H1 (cell line): ENCODE results near the gene HPS3. TPM values are rescaled to one million over a fixed set of nuclear protein-coding genes. Genes with fewer than 3 reads are reported as not detected.
A peak's percentile ranks its signal among the peaks of the same experiment; 100 is the strongest.

Experiments
- CTCF ChIA-PET: fragments of 300-600 bp; sonication (Branson Sonifier 250); formaldehyde crosslinking; loops from one replicate; lab custom pipeline; 2021; ENCODE audit not compliant: partially characterized antibody; lab: Charles Lee
- POLR2A ChIA-PET: fragments of 300-600 bp; sonication (Branson Sonifier 250); formaldehyde crosslinking; loops from one replicate; lab custom pipeline; 2021; ENCODE audit warnings: inconsistent platforms; ENCODE audit not compliant: partially characterized antibody; lab: Charles Lee
- DNase-seq, 2 experiments: peaks; one replicate each; pipeline versions ENCODE4 v3.0.0 to v3.0.0-alpha.2; 2010 to 2022; ENCODE audit warnings: low spot score in 2 of 2, low read depth in 1 of 2, mixed read lengths in 1 of 2
- FAIRE-seq: peaks from 2 replicates; lab custom pipeline; 2011; peaks lifted over from hg19 to GRCh38; lab: Jason Lieb, UNC
- H2AFZ ChIP-seq: 2 replicates; pipeline ENCODE4 v1.8.1; 2012; ENCODE audit warnings: low read length, inconsistent platforms
- H2AK5ac ChIP-seq: 2 replicates; pipeline ENCODE4 v1.6.1; 2013; ENCODE audit warnings: low read depth, low read length
- H2BK120ac ChIP-seq: replicated peaks from 2 replicates; pipeline ENCODE3; 2013; ENCODE audit warnings: low read depth, low read length, inconsistent platforms
- H2BK12ac ChIP-seq: 2 replicates; pipeline ENCODE4 v1.6.1; 2013; ENCODE audit warnings: low read depth, low read length
- H2BK15ac ChIP-seq: 2 replicates; pipeline ENCODE4 v1.6.1; 2013; ENCODE audit warnings: low read length
- H2BK20ac ChIP-seq: 2 replicates; pipeline ENCODE4 v1.6.1; 2013; ENCODE audit warnings: low read length
- H2BK5ac ChIP-seq: 2 replicates; pipeline ENCODE4 v1.6.1; 2013; ENCODE audit warnings: low read depth, low read length
- H3K14ac ChIP-seq: 2 replicates; pipeline ENCODE4 v1.6.1; 2013; ENCODE audit warnings: inconsistent platforms; ENCODE audit not compliant: insufficient read length
- H3K18ac ChIP-seq: 2 replicates; pipeline ENCODE4 v1.6.1; 2013; ENCODE audit warnings: low read length; ENCODE audit errors: extremely low read depth
- H3K23ac ChIP-seq: 2 replicates; pipeline ENCODE4 v1.6.1; 2013; ENCODE audit warnings: inconsistent platforms; ENCODE audit not compliant: insufficient read length
- H3K23me2 ChIP-seq: 2 replicates; pipeline ENCODE4 v1.6.1; 2013; ENCODE audit warnings: low read depth, low read length
- H3K27ac ChIP-seq: 2 replicates; pipeline ENCODE4 v1.6.1; 2011; ENCODE audit warnings: low read depth, low read length, inconsistent platforms
- H3K27me3 ChIP-seq, 4 experiments: replicated peaks in 1 of 4; 1 replicate in 1 of 4; 2 replicates in 3 of 4; pipeline versions ENCODE4 v1.6.1 to v1.8.1; 2011 to 2013; ENCODE audit warnings: low read length in 3 of 4, mild to moderate bottlenecking in 3 of 4, inconsistent platforms in 2 of 4, mixed read lengths in 2 of 4, moderate library complexity in 1 of 4; ENCODE audit not compliant: control insufficient read depth in 3 of 4, insufficient read depth in 3 of 4; ENCODE audit errors: extremely low read depth in 1 of 4
- H3K36me3 ChIP-seq, 4 experiments: 2 replicates each; pipeline versions ENCODE4 v1.6.1 to v1.8.1; 2011 to 2013; ENCODE audit warnings: mild to moderate bottlenecking in 4 of 4, low read length in 3 of 4, moderate library complexity in 2 of 4, control low read depth in 1 of 4, inconsistent platforms in 1 of 4; ENCODE audit not compliant: insufficient read depth in 4 of 4, control insufficient read depth in 2 of 4
- H3K4ac ChIP-seq: replicated peaks from 2 replicates; pipeline ENCODE3; 2013; ENCODE audit warnings: low read length, low read depth, mixed read lengths, inconsistent platforms; ENCODE audit not compliant: insufficient read length
- H3K4me1 ChIP-seq, 4 experiments: replicated peaks in 1 of 4; 1 replicate in 1 of 4; 2 replicates in 3 of 4; pipeline versions ENCODE4 v1.6.1 to v1.8.1; 2011 to 2013; ENCODE audit warnings: low read length in 3 of 4, inconsistent platforms in 2 of 4, mixed read lengths in 1 of 4; ENCODE audit not compliant: insufficient read depth in 4 of 4, control insufficient read depth in 3 of 4
- H3K4me2 ChIP-seq, 2 experiments: 2 replicates each; pipeline versions ENCODE4 v1.6.1 to v1.8.1; 2011 to 2013; ENCODE audit warnings: low read depth in 2 of 2, low read length in 2 of 2, control low read depth in 1 of 2, inconsistent platforms in 1 of 2, mild to moderate bottlenecking in 1 of 2; ENCODE audit not compliant: insufficient read depth in 1 of 2
- H3K4me3 ChIP-seq, 4 experiments: fragments of 200-600, 300-600 bp in 1 of 4; sonication (generic), shearing (Covaris generic), sonication (Bioruptor Twin) in 1 of 4; 2 replicates each; pipeline versions ENCODE4 v1.5.1 to v1.8.1; 2011 to 2016; ENCODE audit warnings: low read length in 4 of 4, low read depth in 3 of 4, control low read depth in 2 of 4, inconsistent platforms in 2 of 4, mild to moderate bottlenecking in 2 of 4, mixed read lengths in 1 of 4, moderate library complexity in 1 of 4; ENCODE audit not compliant: insufficient read depth in 2 of 4; ENCODE audit errors: extremely low read depth in 1 of 4
- H3K56ac ChIP-seq: replicated peaks from 2 replicates; pipeline ENCODE3; 2013; ENCODE audit warnings: low read depth, mild to moderate bottlenecking, mixed read lengths, low read length, inconsistent platforms; ENCODE audit not compliant: insufficient read length
- H3K79me1 ChIP-seq: 2 replicates; pipeline ENCODE4 v1.6.1; 2013; ENCODE audit warnings: low read depth, low read length, control low read depth
- H3K79me2 ChIP-seq, 2 experiments: 2 replicates each; pipeline versions ENCODE4 v1.6.1 to v1.8.1; 2012 to 2013; ENCODE audit warnings: low read length in 2 of 2, mild to moderate bottlenecking in 2 of 2, inconsistent platforms in 1 of 2; ENCODE audit not compliant: insufficient read depth in 2 of 2, control insufficient read depth in 1 of 2
- H3K9ac ChIP-seq, 4 experiments: replicated peaks in 1 of 4; 1 replicate in 1 of 4; 2 replicates in 3 of 4; pipeline versions ENCODE4 v1.6.1 to v1.8.1; 2011 to 2013; ENCODE audit warnings: low read depth in 3 of 4, low read length in 3 of 4, control low read depth in 2 of 4, mild to moderate bottlenecking in 2 of 4, moderate library complexity in 2 of 4, inconsistent platforms in 1 of 4; ENCODE audit errors: extremely low read depth in 1 of 4
- H3K9me3 ChIP-seq, 2 experiments: 2 replicates each; pipeline versions ENCODE4 v1.6.1 to v1.8.1; 2012 to 2013; ENCODE audit warnings: mild to moderate bottlenecking in 2 of 2, moderate library complexity in 2 of 2, control low read depth in 1 of 2, inconsistent platforms in 1 of 2, low read depth in 1 of 2, low read length in 1 of 2, mixed read lengths in 1 of 2; ENCODE audit not compliant: insufficient read depth in 2 of 2
- H4K20me1 ChIP-seq, 2 experiments: replicated peaks in 1 of 2; 2 replicates each; pipeline versions ENCODE3 to v1.8.1; 2011 to 2013; ENCODE audit warnings: inconsistent platforms in 2 of 2, low read length in 2 of 2, mild to moderate bottlenecking in 1 of 2; ENCODE audit not compliant: insufficient read depth in 2 of 2, control insufficient read depth in 1 of 2
- H4K5ac ChIP-seq: 2 replicates; pipeline ENCODE4 v1.6.1; 2013; ENCODE audit warnings: low read length, low read depth, mixed read lengths, inconsistent platforms; ENCODE audit not compliant: insufficient read length
- H4K8ac ChIP-seq: 2 replicates; pipeline ENCODE4 v1.8.0; 2013; ENCODE audit warnings: mild to moderate bottlenecking, moderate library complexity, low read length, inconsistent platforms; ENCODE audit not compliant: insufficient read depth; ENCODE audit errors: extremely low read depth
- H4K91ac ChIP-seq: replicated peaks from 2 replicates; pipeline ENCODE3; 2013; ENCODE audit warnings: low read length, mixed read lengths, inconsistent platforms; ENCODE audit not compliant: insufficient read length
- BACH1 ChIP-seq: IDR thresholded peaks from 2 replicates; pipeline ENCODE4 v1.6.1; 2012; ENCODE audit warnings: low read length, improper control_type of control experiment
- CEBPB ChIP-seq: IDR thresholded peaks from 2 replicates; pipeline ENCODE4 v1.6.1; 2012; ENCODE audit warnings: low read depth, low read length
- CREB1 ChIP-seq: IDR thresholded peaks from 2 replicates; pipeline ENCODE4 v1.6.1; 2012; ENCODE audit warnings: inconsistent platforms
- CTBP2 ChIP-seq: IDR thresholded peaks from 2 replicates; pipeline ENCODE4 v1.7.0; 2011; ENCODE audit warnings: borderline replicate concordance, mild to moderate bottlenecking, moderate library complexity, mixed read lengths, low read length; ENCODE audit not compliant: insufficient read depth, insufficient read length
- CTCF ChIP-seq, 3 experiments: IDR thresholded peaks; 1 replicate in 2 of 3; 2 replicates in 1 of 3; pipeline versions ENCODE4 v1.5.1 to v1.6.1; 2011; ENCODE audit warnings: low read length in 3 of 3, mild to moderate bottlenecking in 3 of 3, inconsistent platforms in 2 of 3, low read depth in 1 of 3, moderate library complexity in 1 of 3; ENCODE audit not compliant: insufficient read depth in 1 of 3; ENCODE audit errors: control extremely low read depth in 1 of 3
- JUND ChIP-seq: IDR thresholded peaks from 2 replicates; pipeline ENCODE4 v1.6.1; 2011; ENCODE audit warnings: mild to moderate bottlenecking, improper control_type of control experiment, low read length
- MAFK ChIP-seq: IDR thresholded peaks from 2 replicates; pipeline ENCODE4 v1.6.1; 2012; ENCODE audit warnings: low read depth, mild to moderate bottlenecking, improper control_type of control experiment, low read length
- POLR2AphosphoS5 ChIP-seq: IDR thresholded peaks from 2 replicates; pipeline ENCODE4 v1.6.1; 2011; ENCODE audit warnings: low read depth, low read length
- RAD21 ChIP-seq, 2 experiments: IDR thresholded peaks in 1 of 2; conservative IDR thresholded peaks in 1 of 2; 2 replicates each; pipeline ENCODE4 v1.6.1; 2011; ENCODE audit warnings: low read depth in 2 of 2, low read length in 2 of 2, improper control_type of control experiment in 1 of 2, inconsistent platforms in 1 of 2, mild to moderate bottlenecking in 1 of 2, moderate library complexity in 1 of 2
- SIX5 ChIP-seq: IDR thresholded peaks from 2 replicates; pipeline ENCODE4 v1.6.1; 2011; ENCODE audit warnings: mild to moderate bottlenecking, low read depth, low read length
- SP1 ChIP-seq: IDR thresholded peaks from 2 replicates; pipeline ENCODE4 v1.6.1; 2011; ENCODE audit warnings: low read depth, low read length
- TBP ChIP-seq: IDR thresholded peaks from 2 replicates; pipeline ENCODE4 v1.6.1; 2011; ENCODE audit warnings: low read depth, low read length, improper control_type of control experiment
- WGBS, 2 experiments: shearing (Covaris generic) in 1 of 2; methylation state at CpG; one replicate each; pipeline versions ENCODE4 v1.1.6 to v1.1.7; 2013 to 2015; ENCODE audit warnings: low lambda C conversion rate in 2 of 2, mixed read lengths in 2 of 2, inconsistent platforms in 1 of 2, low coverage in 1 of 2, missing lambda C conversion rate in 1 of 2; ENCODE audit not compliant: insufficient replicate concordance in 2 of 2, insufficient coverage in 1 of 2, insufficient read length in 1 of 2; ENCODE audit errors: extremely low coverage in 1 of 2, missing lambda C conversion rate in 1 of 2; 5-methylcytosine and 5-hydroxymethylcytosine counted together
- polyA plus RNA-seq, 7 experiments: library from polyadenylated mRNA; depleted of rRNA in 3 of 7; stranded (reverse) in 5 of 7; unstranded in 2 of 7; fragments of >200 nt in 5 of 7; fragments of 200-250 nt in 2 of 7; gene quantifications; 1 replicate in 5 of 7; 2 replicates in 1 of 7; 4 replicates in 1 of 7; pipeline versions ENCODE4 v1.2.1 to v1.2.3, GENCODE V29; 2011 to 2013; ENCODE audit warnings: missing spikeins in 2 of 7, mixed read lengths in 2 of 7
- total RNA-seq: library from RNA; stranded (reverse); fragmentation: NEBNext Ultra II Directional; extraction: Animal tissue kit (Norgen Biotek cat#: 25700); gene quantifications from 2 replicates; pipeline ENCODE4 v1.2.1, GENCODE V29; 2021

HPS3 gene
- total and polyA plus RNA-seq, 2 of the 8 experiments (the other 6 are each of a cell fraction or from before 2014, with no cell fraction given), result 23.7 to 48.7 TPM

GRCh38 chr3:149203758-149204157 is 74.3 kb downstream of the HPS3 start:
- H4K8ac ChIP-seq, result no peak overlapping the region
- H3K4me1 ChIP-seq, result peaks cover 0 to 14% (median 8%) of the 10 kb centered on the region in 4 experiments; a peak in 4 of 7 replicates
- no peak overlapping the region for H3K56ac ChIP-seq
- DNase-seq (no peak), FAIRE-seq (no peak)
- no peaks in the 10 kb centered on the region for H3K79me1 ChIP-seq
- H3K4ac ChIP-seq, result no peak overlapping the region
- peak overlapping the region; percentile 87 for H4K91ac ChIP-seq
- no peak overlapping the region for H3K4me3 ChIP-seq
- ChIA-PET POLR2A (interaction anchor here (0.7 kb wide), 1 partner anchor 9 kb away, joined by 3 read pairs; no protein-coding TSS in a partner anchor), CTCF (interaction anchor here (0.7 kb wide), 1 partner anchor 32 kb away, joined by 3 read pairs; no protein-coding TSS in a partner anchor)
- H3K23ac ChIP-seq, result no peak overlapping the region
- H3K14ac ChIP-seq, result no peak overlapping the region
- no peak overlapping the region for H3K4me2 ChIP-seq
- H2BK120ac ChIP-seq, result peak overlapping the region; percentile 18
- H3K27me3 ChIP-seq, result no peaks in the 10 kb centered on the region
- WGBS, 2 experiments, result 90% methylated on average over 3 of the region's 3 CpGs; no CpG with 5 or more reads in 1 of the 2 experiments
- no peak overlapping the region for H2AK5ac ChIP-seq
- H2BK5ac ChIP-seq, result peak overlapping the region; percentile 41; the same call in 1 of the 2 replicates
- H2BK15ac ChIP-seq, result peak overlapping the region; percentile 23; the same call in 1 of the 2 replicates
- no peak overlapping the region for H3K9ac ChIP-seq
- H2BK20ac ChIP-seq, result peak overlapping the region; percentile 94
- H4K5ac ChIP-seq, result no peak overlapping the region
- no peaks in the 10 kb centered on the region for H3K9me3 ChIP-seq
- H3K18ac ChIP-seq, result no peak overlapping the region
- no peak overlapping the region for H3K27ac ChIP-seq
- peak overlapping the region; percentile 52 for H2AFZ ChIP-seq
- H3K36me3 ChIP-seq, result no peaks in the 10 kb centered on the region
- H3K23me2 ChIP-seq, result no peaks in the 10 kb centered on the region
- H2BK12ac ChIP-seq, result peak overlapping the region; percentile 89
- H3K79me2 ChIP-seq, result no peaks in the 10 kb centered on the region
- no peaks in the 10 kb centered on the region for H4K20me1 ChIP-seq
- TF ChIP-seq CEBPB, result no peak
- no peak for TF ChIP-seq BACH1
- no peak for TF ChIP-seq POLR2AphosphoS5
- no peak for TF ChIP-seq CTCF (IDR thresholded peaks at IDR 0.05; ENCODE audit: control extremely low read depth in 1 of 3, insufficient read depth in 1 of 3, low read depth in 1 of 3, low read length in 3 of 3)
- TF ChIP-seq CTBP2, result no peak
- no peak for TF ChIP-seq CREB1
- no peak for TF ChIP-seq MAFK
- TF ChIP-seq SIX5, result no peak
- TF ChIP-seq JUND, result no peak
- no peak for TF ChIP-seq RAD21 (IDR thresholded peaks at IDR 0.05 in 1 of 2, conservative IDR thresholded peaks at IDR 0.05 in 1 of 2; ENCODE audit: low read depth in 2 of 2, low read length in 2 of 2)
- TF ChIP-seq TBP, result no peak
- TF ChIP-seq SP1, result no peak
